Measurements from ENCODE around the gene SPHKAP.
"Not testable (repeated sequence)": the region's sequence is repeated elsewhere in the genome, so short reads cannot be mapped to it uniquely, and the experiment has no call there.

SPHKAP gene

GRCh38 chr2:228181098-228182019, at the start of gene SPHKAP:
Gene SPHKAP (minus strand): TSS chr2:228181687. CDS start chr2:228181598, 89 bp downstream.
- TF ChIP-seq CTCF (IDR thresholded peaks at IDR 0.05; ENCODE audit: control extremely low read depth, extremely low read depth, low read depth, missing control alignments): no peak
- peak; percentile 18 for DNase-seq (ENCODE audit: extremely low spot score)
- ChIA-PET POLR2A (no interaction called here), CTCF (no interaction called here)

- CTCF ChIA-PET: no interaction called here
- POLR2A ChIA-PET: no interaction called here
- no peak for DNase-seq (ENCODE audit: extremely low spot score)
- TF ChIP-seq CTCF (IDR thresholded peaks at IDR 0.05; ENCODE audit: control extremely low read depth, extremely low read depth, low read depth, missing control alignments): no peak
These were observed 46.0 kb upstream of the SPHKAP start for GRCh38 chr2:228227466-228227865.

- no peak for DNase-seq (ENCODE audit: extremely low spot score)
- ChIA-PET POLR2A (no interaction called here), CTCF (no interaction called here)
- no peak for TF ChIP-seq CTCF (IDR thresholded peaks at IDR 0.05; ENCODE audit: control extremely low read depth, extremely low read depth, low read depth, missing control alignments)
These were observed 42.9 kb upstream of the SPHKAP start for GRCh38 chr2:228224410-228224809.

- POLR2A ChIA-PET; DNase-seq (ENCODE audit: extremely low spot score): not testable (repeated sequence)
- CTCF ChIA-PET: interaction anchor here (1.2 kb wide), 1 partner anchor 12 kb away, joined by 6 read pairs; no protein-coding TSS in a partner anchor
These were observed 37.1 kb upstream of the SPHKAP start for GRCh38 chr2:228218593-228218992.

- POLR2A ChIA-PET: no interaction called here
- DNase-seq (ENCODE audit: extremely low spot score): no peak
- no peak for TF ChIP-seq CTCF (IDR thresholded peaks at IDR 0.05; ENCODE audit: control extremely low read depth, extremely low read depth, low read depth, missing control alignments)
- CTCF ChIA-PET: no interaction called here
These were observed 16.0 kb upstream of the SPHKAP start for GRCh38 chr2:228197504-228197903.

- POLR2A ChIA-PET: no interaction called here
- no peak for TF ChIP-seq CTCF (IDR thresholded peaks at IDR 0.05; ENCODE audit: control extremely low read depth, extremely low read depth, low read depth, missing control alignments)
- CTCF ChIA-PET: no interaction called here
- DNase-seq (ENCODE audit: extremely low spot score): no peak
These were observed 1.0 kb downstream of the SPHKAP start for GRCh38 chr2:228180181-228181097.

Measured in GM10248 (cell line).